Measurements from ENCODE around the gene MS4A5. TPM values are rescaled to one million over a fixed set of nuclear protein-coding genes. Genes with fewer than 3 reads are reported as not detected.

The MS4A5 gene
- total RNA-seq, 1 experiment from 2014 or later, result not detected

DNA sequence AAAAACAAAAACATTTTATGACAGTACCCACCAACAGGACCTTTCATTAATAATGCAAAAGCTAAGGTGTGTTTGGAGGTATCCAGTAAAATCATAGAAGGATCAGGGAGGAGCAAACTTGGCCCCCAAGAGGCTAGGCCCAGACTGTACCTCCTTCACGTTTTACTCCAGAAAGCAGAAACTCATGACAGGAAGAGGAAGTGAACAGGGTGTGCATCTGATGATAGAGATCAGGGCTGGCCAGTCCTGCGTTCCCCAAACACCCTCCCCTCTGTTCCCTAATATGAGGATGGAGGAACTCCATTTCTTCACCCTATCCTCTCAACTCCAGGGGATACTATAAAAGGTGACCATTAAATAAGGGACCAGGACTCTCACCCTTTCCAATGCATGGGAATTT is 53.0 kb downstream of the MS4A5 start (continued):
- TF ChIP-seq NR3C1 (CRISPR knock-in tag; conservative IDR thresholded peaks at IDR 0.05; ENCODE audit: low read depth) (no peak), FOXP1 (CRISPR knock-in tag; IDR thresholded peaks at IDR 0.05; ENCODE audit: borderline replicate concordance) (no peak), ZNF671 (CRISPR knock-in tag; IDR thresholded peaks at IDR 0.05) (no peak), SP1 (CRISPR knock-in tag; conservative IDR thresholded peaks at IDR 0.05) (no peak), CREM (CRISPR knock-in tag; IDR thresholded peaks at IDR 0.05) (no peak), SOX15 (CRISPR knock-in tag; IDR thresholded peaks at IDR 0.05) (no peak), RELA (CRISPR knock-in tag; IDR thresholded peaks at IDR 0.05; ENCODE audit: borderline replicate concordance) (no peak), ZNF396 (CRISPR knock-in tag; IDR thresholded peaks at IDR 0.05; ENCODE audit: borderline replicate concordance) (no peak)
- TF ChIP-seq, protein P1, sequence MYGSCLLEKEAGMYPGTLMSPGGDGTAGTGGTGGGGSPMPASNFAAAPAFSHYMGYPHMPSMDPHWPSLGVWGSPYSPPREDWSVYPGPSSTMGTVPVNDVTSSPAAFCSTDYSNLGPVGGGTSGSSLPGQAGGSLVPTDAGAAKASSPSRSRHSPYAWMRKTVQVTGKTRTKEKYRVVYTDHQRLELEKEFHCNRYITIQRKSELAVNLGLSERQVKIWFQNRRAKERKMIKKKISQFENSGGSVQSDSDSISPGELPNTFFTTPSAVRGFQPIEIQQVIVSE (CRISPR knock-in tag; IDR thresholded peaks at IDR 0.05; ENCODE audit: borderline replicate concordance), result no peak
- TF ChIP-seq, protein P2, sequence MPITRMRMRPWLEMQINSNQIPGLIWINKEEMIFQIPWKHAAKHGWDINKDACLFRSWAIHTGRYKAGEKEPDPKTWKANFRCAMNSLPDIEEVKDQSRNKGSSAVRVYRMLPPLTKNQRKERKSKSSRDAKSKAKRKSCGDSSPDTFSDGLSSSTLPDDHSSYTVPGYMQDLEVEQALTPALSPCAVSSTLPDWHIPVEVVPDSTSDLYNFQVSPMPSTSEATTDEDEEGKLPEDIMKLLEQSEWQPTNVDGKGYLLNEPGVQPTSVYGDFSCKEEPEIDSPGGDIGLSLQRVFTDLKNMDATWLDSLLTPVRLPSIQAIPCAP (CRISPR knock-in tag; IDR thresholded peaks at IDR 0.05), result no peak
- TF ChIP-seq, protein P3, sequence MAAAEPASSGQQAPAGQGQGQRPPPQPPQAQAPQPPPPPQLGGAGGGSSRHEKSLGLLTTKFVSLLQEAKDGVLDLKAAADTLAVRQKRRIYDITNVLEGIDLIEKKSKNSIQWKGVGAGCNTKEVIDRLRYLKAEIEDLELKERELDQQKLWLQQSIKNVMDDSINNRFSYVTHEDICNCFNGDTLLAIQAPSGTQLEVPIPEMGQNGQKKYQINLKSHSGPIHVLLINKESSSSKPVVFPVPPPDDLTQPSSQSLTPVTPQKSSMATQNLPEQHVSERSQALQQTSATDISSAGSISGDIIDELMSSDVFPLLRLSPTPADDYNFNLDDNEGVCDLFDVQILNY (CRISPR knock-in tag; IDR thresholded peaks at IDR 0.05), result no peak
- TF ChIP-seq, protein P4, sequence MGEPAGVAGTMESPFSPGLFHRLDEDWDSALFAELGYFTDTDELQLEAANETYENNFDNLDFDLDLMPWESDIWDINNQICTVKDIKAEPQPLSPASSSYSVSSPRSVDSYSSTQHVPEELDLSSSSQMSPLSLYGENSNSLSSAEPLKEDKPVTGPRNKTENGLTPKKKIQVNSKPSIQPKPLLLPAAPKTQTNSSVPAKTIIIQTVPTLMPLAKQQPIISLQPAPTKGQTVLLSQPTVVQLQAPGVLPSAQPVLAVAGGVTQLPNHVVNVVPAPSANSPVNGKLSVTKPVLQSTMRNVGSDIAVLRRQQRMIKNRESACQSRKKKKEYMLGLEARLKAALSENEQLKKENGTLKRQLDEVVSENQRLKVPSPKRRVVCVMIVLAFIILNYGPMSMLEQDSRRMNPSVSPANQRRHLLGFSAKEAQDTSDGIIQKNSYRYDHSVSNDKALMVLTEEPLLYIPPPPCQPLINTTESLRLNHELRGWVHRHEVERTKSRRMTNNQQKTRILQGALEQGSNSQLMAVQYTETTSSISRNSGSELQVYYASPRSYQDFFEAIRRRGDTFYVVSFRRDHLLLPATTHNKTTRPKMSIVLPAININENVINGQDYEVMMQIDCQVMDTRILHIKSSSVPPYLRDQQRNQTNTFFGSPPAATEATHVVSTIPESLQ (CRISPR knock-in tag; IDR thresholded peaks at IDR 0.05), result no peak

DNA sequence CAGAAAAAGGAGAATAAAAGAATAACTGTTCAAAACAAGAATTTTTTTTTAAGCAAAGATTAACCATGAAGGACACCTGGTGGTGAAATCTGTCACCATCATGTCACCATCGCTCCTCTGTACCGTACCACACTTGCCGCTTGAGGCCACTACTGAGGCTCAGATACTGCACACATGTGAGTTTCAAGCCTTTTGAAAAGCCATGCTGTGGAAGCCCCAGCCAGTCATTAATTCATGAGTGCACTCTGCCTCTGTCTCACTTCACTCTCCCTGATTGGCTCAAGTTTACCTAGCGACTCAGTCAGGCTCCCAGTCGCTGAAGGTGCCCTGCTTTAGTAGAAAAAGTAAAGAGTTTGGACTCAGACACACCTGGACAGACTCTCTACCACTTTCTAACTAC is 56.6 kb downstream of the MS4A5 start:
- no peak overlapping the region for H3K4me3 Mint-ChIP-seq
- ChIA-PET POLR2A (no interaction called here), CTCF (interaction anchor here (2.7 kb wide), 1 partner anchor 123 kb away, joined by 15 read pairs; no protein-coding TSS in a partner anchor)
- 0 out of 2 replicates have a peak overlapping the region, but pooled peaks have one; percentile 22 for H3K27ac Mint-ChIP-seq
- TF ChIP-seq, protein P2 (CRISPR knock-in tag; IDR thresholded peaks at IDR 0.05), result no peak
- TF ChIP-seq NFYB (CRISPR knock-in tag; conservative IDR thresholded peaks at IDR 0.05; ENCODE audit: low read depth) (no peak), TEAD4 (CRISPR knock-in tag; IDR thresholded peaks at IDR 0.05) (no peak), NR2C2 (CRISPR knock-in tag; IDR thresholded peaks at IDR 0.05) (no peak), MYBL2 (CRISPR knock-in tag; IDR thresholded peaks at IDR 0.05) (no peak), EMX1 (CRISPR knock-in tag; IDR thresholded peaks at IDR 0.05) (no peak)
- TF ChIP-seq, protein P1 (CRISPR knock-in tag; IDR thresholded peaks at IDR 0.05; ENCODE audit: borderline replicate concordance), result no peak
- H3K36me3 Mint-ChIP-seq, result no peaks in the 10 kb centered on the region; the same call in 1 of the 2 replicates
- DNase-seq (ENCODE audit: low spot score), result peak; percentile 57
- H3K27me3 Mint-ChIP-seq (ENCODE audit: low read depth), result no peaks in the 10 kb centered on the region
- ATAC-seq, result peak; percentile 99
- no peaks in the 10 kb centered on the region for H3K9me3 Mint-ChIP-seq
- 0 out of 2 replicates have a peak, but pooled peaks cover 3% of the 10 kb centered on the region for H3K4me1 Mint-ChIP-seq

DNA sequence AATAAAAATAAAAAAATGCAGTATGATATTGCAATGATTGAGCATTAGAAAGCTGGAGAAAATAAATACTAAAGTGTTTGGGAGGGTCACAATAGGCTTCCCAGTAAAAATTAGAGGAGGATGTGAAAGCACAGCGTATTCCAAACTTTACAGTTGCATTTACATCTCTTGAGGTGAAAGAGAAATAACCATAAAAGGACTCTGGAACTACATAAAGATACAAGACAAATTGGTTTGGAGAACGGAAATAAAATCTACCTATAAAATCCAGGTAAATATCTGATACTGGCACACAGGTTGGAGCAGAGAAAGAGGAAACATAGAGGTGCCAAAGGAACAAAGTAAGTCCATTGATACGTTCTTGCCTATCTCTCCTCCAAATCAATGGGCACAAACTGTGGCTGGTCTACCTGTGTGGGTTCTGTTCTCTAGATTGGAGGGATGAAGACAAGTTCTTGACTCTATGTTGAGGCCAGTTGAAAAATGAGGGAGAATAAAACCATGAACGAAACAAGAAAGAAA is 63.2 kb downstream of the MS4A5 start, which contains the start of gene MS4A12:
Gene MS4A12 (plus strand): TSS at position 291 of the 522 bp plus-strand sequence. CDS start 4,541 bp downstream, outside the sequence.
- no peak for TF ChIP-seq GTF2I (CRISPR knock-in tag; conservative IDR thresholded peaks at IDR 0.05)
- no peak for TF ChIP-seq ZNF263 (CRISPR knock-in tag; IDR thresholded peaks at IDR 0.05; ENCODE audit: low read depth)
- no peak for TF ChIP-seq TCF7 (CRISPR knock-in tag; IDR thresholded peaks at IDR 0.05; ENCODE audit: low read depth)
- no peak for TF ChIP-seq NFATC4 (CRISPR knock-in tag; IDR thresholded peaks at IDR 0.05)
- DNase-seq (ENCODE audit: low spot score) (no peak), ATAC-seq (no peak)
- CTCF ChIA-PET, result no interaction called here
- peaks cover 4% of the 10 kb centered on the region for H3K36me3 Mint-ChIP-seq
- peaks cover 18% of the 10 kb centered on the region for H3K4me1 Mint-ChIP-seq
- no peak within 1 kb of the TSS for H3K4me3 Mint-ChIP-seq
- no peak within 1 kb of the TSS for H3K27ac Mint-ChIP-seq
- no peaks in the 10 kb centered on the region for H3K27me3 Mint-ChIP-seq (ENCODE audit: low read depth)
- POLR2A ChIA-PET, result interaction anchor here (0.7 kb wide), 1 partner anchor 224 kb away, joined by 3 read pairs; no protein-coding TSS in a partner anchor
- H3K9me3 Mint-ChIP-seq, result peaks cover 6% of the 10 kb centered on the region

All from WTC11 (cell line).